ENCODE results near the gene TCTA.

DNA sequence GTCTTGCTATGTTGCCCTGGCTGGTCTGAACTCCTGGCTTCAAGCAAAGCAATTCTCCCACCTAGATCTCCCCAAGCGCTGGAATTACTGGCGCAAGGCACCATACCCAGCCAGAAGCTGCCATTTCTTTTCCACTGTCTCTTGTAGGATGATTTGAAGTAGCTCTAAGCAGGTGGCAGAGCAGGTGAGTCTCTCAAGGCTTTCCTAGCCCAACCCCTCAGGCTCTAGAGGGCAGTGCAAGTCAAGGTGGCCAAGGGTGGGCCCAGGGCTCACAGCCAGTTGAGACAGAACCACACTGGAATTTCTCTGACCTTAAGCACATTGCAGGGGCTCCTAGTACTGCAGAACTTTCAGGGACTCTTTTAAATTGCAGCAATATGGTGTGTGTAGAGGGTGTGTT, 42.2 kb downstream of the TCTA start:
- TF ChIP-seq, protein P1, sequence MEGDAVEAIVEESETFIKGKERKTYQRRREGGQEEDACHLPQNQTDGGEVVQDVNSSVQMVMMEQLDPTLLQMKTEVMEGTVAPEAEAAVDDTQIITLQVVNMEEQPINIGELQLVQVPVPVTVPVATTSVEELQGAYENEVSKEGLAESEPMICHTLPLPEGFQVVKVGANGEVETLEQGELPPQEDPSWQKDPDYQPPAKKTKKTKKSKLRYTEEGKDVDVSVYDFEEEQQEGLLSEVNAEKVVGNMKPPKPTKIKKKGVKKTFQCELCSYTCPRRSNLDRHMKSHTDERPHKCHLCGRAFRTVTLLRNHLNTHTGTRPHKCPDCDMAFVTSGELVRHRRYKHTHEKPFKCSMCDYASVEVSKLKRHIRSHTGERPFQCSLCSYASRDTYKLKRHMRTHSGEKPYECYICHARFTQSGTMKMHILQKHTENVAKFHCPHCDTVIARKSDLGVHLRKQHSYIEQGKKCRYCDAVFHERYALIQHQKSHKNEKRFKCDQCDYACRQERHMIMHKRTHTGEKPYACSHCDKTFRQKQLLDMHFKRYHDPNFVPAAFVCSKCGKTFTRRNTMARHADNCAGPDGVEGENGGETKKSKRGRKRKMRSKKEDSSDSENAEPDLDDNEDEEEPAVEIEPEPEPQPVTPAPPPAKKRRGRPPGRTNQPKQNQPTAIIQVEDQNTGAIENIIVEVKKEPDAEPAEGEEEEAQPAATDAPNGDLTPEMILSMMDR (IDR thresholded peaks at IDR 0.05; ENCODE audit: extremely low read depth in 1 of 2, insufficient read depth in 1 of 2, low read depth in 1 of 2, low read length in 2 of 2): no peak
- TF ChIP-seq JUN (IDR thresholded peaks at IDR 0.05; ENCODE audit: borderline replicate concordance, insufficient read depth, insufficient read length, low read depth) (no peak), POLR2A (IDR thresholded peaks at IDR 0.05; ENCODE audit: low read depth, low read length) (no peak), EZH2 (IDR thresholded peaks at IDR 0.05; ENCODE audit: borderline replicate concordance, low read depth, low read length, severe bottlenecking) (no peak), GATA2 (IDR thresholded peaks at IDR 0.05; ENCODE audit: insufficient read depth, insufficient read length, low read depth, low read length) (no peak), POLR2AphosphoS5 (IDR thresholded peaks at IDR 0.05; ENCODE audit: insufficient read depth, low read depth, low read length) (no peak), FOS (IDR thresholded peaks at IDR 0.05; ENCODE audit: borderline replicate concordance, insufficient read depth, low read length) (no peak), MYC (IDR thresholded peaks at IDR 0.05; ENCODE audit: low read depth, low read length) (no peak)
- TF ChIP-seq, protein P2, sequence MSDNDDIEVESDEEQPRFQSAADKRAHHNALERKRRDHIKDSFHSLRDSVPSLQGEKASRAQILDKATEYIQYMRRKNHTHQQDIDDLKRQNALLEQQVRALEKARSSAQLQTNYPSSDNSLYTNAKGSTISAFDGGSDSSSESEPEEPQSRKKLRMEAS (IDR thresholded peaks at IDR 0.05; ENCODE audit: insufficient read depth, insufficient read length): no peak

Measured in endothelial cell of umbilical vein (primary cell).